ENCODE results near the gene ITGB3. TPM values are rescaled to one million over a fixed set of nuclear protein-coding genes. Genes with fewer than 3 reads are reported as not detected.
A peak's percentile ranks its signal among the peaks of the same experiment; 100 is the strongest.

ITGB3 gene
- total RNA-seq, 1 donor from 2014 or later: 65.7 TPM

- DNase-seq (ENCODE audit: low read depth in 2 of 2): no peak
Observed at GRCh38 chr17:47274319-47275069, 20.9 kb downstream of the ITGB3 start.

GRCh38 chr17:47275245-47275984 lies 21.8 kb downstream of the ITGB3 start:
- DNase-seq (ENCODE audit: low read depth in 2 of 2): peak in 1 of 2 donors; percentile 55

- no peak for DNase-seq (ENCODE audit: low read depth in 2 of 2)
Observed at GRCh38 chr17:47276444-47276843, 22.8 kb downstream of the ITGB3 start.

GRCh38 chr17:47276868-47277267 lies 23.2 kb downstream of the ITGB3 start:
- peak; percentile 81 to 90 for DNase-seq (ENCODE audit: low read depth in 2 of 2)

- DNase-seq (ENCODE audit: low read depth in 2 of 2): no peak
Observed at GRCh38 chr17:47277921-47278320, 24.3 kb downstream of the ITGB3 start.

- DNase-seq (ENCODE audit: low read depth in 2 of 2): no peak
Observed at GRCh38 chr17:47278561-47278960, 24.9 kb downstream of the ITGB3 start.

GRCh38 chr17:47279062-47279801 lies 25.6 kb downstream of the ITGB3 start:
- peak; percentile 54 to 91 for DNase-seq (ENCODE audit: low read depth in 2 of 2)

- no peak for DNase-seq (ENCODE audit: low read depth in 2 of 2)
Observed at GRCh38 chr17:47280072-47280811, 26.6 kb downstream of the ITGB3 start.

GRCh38 chr17:47281216-47281615 lies 27.6 kb downstream of the ITGB3 start:
- DNase-seq (ENCODE audit: low read depth in 2 of 2): no peak

- no peak for DNase-seq (ENCODE audit: low read depth in 2 of 2)
Observed at GRCh38 chr17:47285003-47285402, 31.4 kb downstream of the ITGB3 start.

- DNase-seq (ENCODE audit: low read depth in 2 of 2): peak in 1 of 2 donors; percentile 51
Observed at GRCh38 chr17:47286198-47286914, 32.7 kb downstream of the ITGB3 start.

GRCh38 chr17:47287068-47287467 lies 33.4 kb downstream of the ITGB3 start:
- no peak for DNase-seq (ENCODE audit: low read depth in 2 of 2)

GRCh38 chr17:47287639-47288038 lies 34.0 kb downstream of the ITGB3 start:
- DNase-seq (ENCODE audit: low read depth in 2 of 2): no peak

- DNase-seq (ENCODE audit: low read depth in 2 of 2): no peak
Observed at GRCh38 chr17:47288531-47289116, 35.0 kb downstream of the ITGB3 start.

GRCh38 chr17:47289302-47289701 lies 35.7 kb downstream of the ITGB3 start:
- DNase-seq (ENCODE audit: low read depth in 2 of 2): no peak

- no peak for DNase-seq (ENCODE audit: low read depth in 2 of 2)
Observed at GRCh38 chr17:47290870-47291241, 37.2 kb downstream of the ITGB3 start.

GRCh38 chr17:47291242-47291873 lies 37.7 kb downstream of the ITGB3 start:
- DNase-seq (ENCODE audit: low read depth in 2 of 2): no peak

GRCh38 chr17:47292206-47292605 lies 38.6 kb downstream of the ITGB3 start:
- no peak for DNase-seq (ENCODE audit: low read depth in 2 of 2)

GRCh38 chr17:47295037-47295873 lies 41.6 kb downstream of the ITGB3 start:
- no peak for DNase-seq (ENCODE audit: low read depth in 2 of 2)
